GM18870 (cell line): Measurements from ENCODE around the gene ALDOA.

ENCODE experiments used
- ATAC-seq: cut with Tn5 transposase; IDR thresholded peaks from one replicate; pipeline ENCODE4 v1.9.1; 2021; ENCODE audit warnings: moderate library complexity; ENCODE audit not compliant: unreplicated experiment

The ALDOA gene

DNA sequence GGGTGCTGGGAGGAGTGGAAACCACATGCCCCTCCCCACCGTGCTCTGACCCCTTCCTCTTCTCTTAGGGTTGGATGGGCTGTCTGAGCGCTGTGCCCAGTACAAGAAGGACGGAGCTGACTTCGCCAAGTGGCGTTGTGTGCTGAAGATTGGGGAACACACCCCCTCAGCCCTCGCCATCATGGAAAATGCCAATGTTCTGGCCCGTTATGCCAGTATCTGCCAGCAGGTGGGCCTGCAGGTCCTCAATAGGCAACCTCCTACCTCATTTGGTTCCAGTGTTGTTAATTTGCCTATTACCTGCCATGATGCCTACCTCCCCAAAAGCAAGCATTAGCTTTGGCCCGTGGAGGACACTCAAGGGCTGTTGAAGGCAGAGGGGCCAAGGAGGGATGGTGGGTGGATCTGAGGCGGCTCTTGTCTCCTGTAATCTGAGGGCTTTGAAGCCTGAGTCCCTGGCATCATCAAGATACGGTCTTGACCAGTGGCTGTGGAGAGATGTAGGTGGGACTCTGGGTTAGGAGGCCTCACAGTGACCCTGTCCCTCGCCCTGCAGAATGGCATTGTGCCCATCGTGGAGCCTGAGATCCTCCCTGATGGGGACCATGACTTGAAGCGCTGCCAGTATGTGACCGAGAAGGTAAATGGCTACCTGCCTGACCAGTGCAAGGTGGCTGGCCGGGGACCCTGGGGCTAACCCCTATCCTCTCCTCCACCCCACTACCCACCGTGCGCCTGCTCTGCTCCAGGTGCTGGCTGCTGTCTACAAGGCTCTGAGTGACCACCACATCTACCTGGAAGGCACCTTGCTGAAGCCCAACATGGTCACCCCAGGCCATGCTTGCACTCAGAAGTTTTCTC, 3.4 kb downstream of the ALDOA start:
- no peak for ATAC-seq

GRCh38 chr16:30069611-30070462, 4.3 kb downstream of the ALDOA start:
- no peak for ATAC-seq

GRCh38 chr16:30070490-30070889, 4.9 kb downstream of the ALDOA start:
- no peak for ATAC-seq

DNA sequence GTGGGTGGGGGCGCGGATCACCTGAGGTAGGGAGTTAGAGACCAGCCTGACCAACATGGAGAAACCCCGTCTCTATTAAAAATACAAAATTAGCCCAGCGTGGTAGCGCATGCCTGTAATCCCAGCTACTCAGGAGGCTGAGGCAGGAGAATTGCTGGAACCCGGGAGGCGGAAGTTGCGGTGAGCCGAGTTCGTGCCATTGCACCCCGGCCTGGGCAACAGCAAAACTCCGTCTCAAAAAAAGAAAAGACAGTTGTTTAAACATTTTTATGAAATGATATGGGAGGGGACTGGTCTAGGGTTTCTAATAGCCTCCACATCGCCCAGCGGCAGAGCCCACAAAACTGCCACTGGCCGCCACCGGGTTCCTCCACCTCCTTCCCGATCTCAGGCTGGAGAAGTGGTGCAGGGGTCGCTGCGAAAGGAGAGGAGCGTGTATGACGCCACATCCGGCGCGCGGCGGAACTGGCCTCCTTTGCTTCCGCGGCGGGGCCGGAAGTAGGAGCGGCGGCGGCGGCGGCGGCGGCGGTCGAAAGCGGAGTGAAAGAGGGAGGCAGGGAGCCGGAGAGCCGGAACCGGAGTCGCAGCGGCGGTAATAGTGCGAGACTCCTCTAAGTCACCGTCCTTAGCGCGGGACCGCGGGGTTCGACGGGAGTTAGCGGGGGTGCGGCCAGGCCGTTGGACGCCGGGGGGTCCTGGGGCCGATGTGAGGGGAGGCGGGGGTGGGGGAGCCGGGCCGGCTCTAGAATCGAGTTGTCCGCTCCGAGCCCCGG, 10.1 kb downstream of the ALDOA start, which contains the start of gene PPP4C:
TSS of gene PPP4C (plus strand) at position 492 of the 773 bp plus-strand sequence. CDS start 384 bp downstream, outside the sequence.
- ATAC-seq: no peak

DNA sequence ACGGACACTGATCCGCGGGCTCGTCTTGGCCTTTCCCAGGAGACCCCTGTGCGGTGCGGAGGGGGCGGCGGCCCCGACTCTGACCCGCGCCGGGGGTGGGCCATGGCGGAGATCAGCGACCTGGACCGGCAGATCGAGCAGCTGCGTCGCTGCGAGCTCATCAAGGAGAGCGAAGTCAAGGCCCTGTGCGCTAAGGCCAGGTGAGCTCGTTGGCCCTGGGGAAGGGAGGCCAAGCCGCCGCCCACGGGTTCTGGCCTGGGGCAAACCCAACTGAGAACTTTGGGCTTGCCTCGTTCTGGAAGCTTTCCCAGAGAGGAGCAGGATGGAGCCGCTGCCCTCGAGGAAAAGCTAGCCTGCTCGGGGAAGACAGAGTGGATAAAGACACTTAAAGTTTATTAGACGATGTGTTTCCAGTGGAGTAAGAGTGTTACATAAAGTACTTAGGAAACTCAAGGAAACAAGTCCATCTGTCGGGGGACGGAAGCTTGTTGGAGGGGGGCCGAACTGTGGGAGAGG, 10.8 kb downstream of the ALDOA start:
- ATAC-seq: no peak

- no peak for ATAC-seq
Observed at GRCh38 chr16:30077656-30078055, 12.1 kb downstream of the ALDOA start.

DNA sequence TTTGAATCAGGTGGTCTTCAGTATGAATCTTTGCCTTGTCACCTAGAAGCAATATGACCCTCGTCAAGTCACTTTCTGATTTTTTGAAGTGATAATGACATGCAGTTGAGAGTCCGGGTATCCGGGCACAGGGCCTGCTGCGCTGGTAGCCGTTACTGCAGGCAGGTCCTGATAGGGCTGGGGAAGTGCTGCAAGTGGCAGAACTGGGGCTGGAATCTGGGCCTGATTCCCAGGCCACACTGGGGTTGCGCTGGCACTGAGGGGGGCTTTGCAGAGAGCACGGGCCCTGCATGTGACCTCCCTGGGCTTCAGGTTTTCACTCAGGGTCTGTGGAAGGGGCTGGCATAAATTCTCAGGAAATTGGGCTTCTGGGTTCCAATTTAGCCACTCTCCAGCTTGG, 13.2 kb downstream of the ALDOA start:
- no peak for ATAC-seq

- no peak for ATAC-seq
Observed at GRCh38 chr16:30079480-30079879, 13.9 kb downstream of the ALDOA start.

GRCh38 chr16:30082545-30083090, 17.1 kb downstream of the ALDOA start:
- ATAC-seq: no peak

GRCh38 chr16:30083216-30084055, 17.9 kb downstream of the ALDOA start:
- no peak for ATAC-seq

- ATAC-seq: no peak
Observed at GRCh38 chr16:30084096-30084815, 18.7 kb downstream of the ALDOA start.

GRCh38 chr16:30084816-30085159, 19.2 kb downstream of the ALDOA start:
- no peak for ATAC-seq

DNA sequence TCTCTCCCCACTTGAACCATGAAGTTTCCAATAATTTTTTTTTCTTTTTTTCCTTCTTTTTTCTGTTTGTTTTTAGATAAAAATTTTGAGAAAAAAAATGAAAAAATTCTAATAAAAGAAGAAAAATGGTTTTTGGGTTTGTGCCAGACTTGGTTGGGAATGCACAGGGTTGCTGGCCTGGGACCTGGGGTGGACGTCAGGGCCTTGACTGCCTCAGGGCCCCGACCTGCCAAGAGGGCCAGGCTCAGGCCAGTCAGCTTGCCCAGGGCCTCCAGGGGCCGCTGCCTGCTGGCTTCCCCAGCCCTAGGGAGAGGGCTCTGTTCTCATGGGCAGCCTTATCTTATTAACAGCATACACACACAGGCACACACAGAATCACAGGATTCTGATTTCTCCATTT, 19.7 kb downstream of the ALDOA start:
- ATAC-seq: no peak

- no peak for ATAC-seq
Observed at GRCh38 chr16:30085820-30086219, 20.3 kb downstream of the ALDOA start.

DNA sequence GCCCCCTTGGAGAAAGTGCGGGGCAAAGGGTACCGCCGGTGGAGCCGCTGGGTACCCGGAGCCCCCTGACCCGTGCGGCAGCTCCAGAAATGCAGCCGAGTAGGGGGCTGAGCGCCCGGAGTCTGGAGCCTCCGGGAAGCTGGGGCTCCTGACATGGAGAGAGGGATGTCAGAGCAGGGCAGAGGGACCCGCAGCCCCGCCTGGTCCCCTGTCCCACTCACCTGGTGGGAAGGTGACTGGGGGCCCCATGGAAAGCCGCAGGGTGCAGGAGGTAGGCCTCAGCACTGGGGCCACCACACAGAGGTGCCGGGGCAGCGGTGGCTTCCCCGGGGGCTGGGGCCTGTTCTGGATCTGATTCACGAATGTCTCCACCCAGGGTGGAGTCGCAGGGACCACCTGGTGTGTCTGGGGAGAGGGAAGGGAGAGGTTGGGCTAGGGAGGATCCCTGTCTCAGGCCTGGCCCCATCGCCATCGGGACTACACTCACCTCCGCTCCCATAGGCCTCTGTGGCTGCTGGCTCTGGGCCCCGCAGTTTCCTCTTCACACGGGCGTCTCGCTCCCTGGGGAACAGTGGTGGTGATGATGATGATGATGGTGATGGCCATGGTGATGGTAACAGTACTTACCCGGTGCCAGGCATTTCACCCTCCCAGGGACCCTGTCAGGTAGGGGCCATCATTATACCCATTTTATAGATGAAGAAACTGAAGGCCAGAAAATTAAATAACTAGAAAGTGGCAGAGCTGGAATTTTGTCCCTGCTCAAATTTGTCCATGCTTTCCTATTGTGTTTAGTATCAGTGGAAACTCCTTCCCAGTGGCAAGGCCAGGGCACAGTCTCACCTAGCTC, 21.0 kb downstream of the ALDOA start:
- no peak for ATAC-seq

GRCh38 chr16:30087181-30087898, 21.8 kb downstream of the ALDOA start:
- no peak for ATAC-seq

DNA sequence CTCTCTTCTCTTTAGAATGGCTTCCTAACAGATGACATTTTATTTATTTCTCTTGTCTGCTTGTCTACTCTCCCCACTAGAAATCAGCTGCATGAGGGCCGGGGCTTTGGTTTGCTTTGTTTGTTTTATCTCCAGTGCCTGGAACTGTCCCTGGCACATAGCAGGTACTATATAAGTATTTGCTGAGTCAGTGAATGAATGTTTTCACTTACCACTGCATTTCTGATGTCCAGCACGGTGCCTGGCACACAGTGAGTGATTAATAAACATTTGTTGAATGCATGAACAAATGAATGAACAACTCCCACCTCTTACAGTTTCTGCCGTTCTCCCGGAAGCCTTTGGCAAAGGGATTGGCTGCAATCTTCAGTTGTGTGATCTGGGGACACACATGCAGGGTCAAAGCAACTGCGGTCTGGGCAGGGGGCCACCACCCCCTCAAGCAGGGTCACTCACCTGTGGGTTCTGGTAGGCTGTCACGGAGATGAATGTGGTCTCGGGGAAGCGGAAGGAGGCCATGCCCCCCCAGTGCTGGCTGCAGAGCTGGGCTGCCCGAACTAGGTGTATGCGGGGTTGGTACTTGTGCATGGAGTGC, 22.8 kb downstream of the ALDOA start:
- ATAC-seq: no peak
